ENCODE measurements around the gene EMD. TPM values are rescaled to one million over a fixed set of nuclear protein-coding genes. Genes with fewer than 3 reads are reported as not detected.

EMD gene
- total RNA-seq = 32.7 and 38.5 TPM in 2 replicates

GRCh38 chrX:154378799-154379568, at the start of gene EMD:
EMD (plus strand) TSS chrX:154379295; CDS start chrX:154379485, 190 bp downstream.

DNA sequence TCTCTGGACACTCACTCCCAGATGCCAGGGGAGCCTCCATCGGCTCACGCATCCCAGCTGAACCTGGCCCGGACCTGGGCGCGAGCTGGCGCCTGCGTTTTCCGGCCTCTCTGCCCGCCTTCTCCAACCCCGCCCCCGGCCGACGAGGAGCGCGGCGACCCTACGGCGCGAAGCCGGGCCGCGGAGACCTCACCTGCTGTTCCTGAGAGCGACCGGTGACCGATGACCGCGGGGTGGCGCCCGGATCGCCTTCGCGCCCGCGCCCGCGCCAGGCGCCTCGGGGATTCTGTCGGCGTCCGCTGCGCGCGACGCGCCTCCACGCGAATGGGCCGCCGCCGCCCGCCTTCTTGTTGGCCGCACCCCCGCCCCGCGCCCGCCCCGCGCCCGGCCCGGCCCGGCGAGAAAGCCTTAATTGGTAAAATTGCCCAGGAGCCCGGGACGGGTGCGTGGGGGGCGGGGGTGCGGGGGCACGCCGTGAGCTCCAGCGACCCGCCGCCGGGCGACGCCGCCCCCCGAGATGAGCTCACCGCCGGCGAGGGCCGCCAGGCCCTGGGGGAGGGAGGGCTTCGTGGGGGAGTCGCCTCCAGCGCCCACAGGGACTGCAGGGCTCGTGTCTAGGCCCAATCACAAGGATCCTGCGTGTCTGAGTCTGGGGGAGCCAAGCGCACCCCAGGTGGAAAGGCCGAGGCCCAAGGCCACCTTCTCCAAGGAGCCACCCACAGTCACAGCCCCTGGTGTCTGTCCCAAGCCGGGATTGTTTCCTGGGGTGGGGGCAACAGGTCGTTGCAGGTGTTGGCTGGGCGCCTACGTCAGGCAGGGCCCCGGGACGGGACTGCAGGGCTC, 4.6 kb upstream of the EMD start, which contains the start of gene FLNA:
TSS of gene FLNA (minus strand) at position 322 of the 843 bp plus-strand sequence. CDS start 3,389 bp downstream, outside the sequence.

GRCh38 chrX:154397888-154398667, 19.0 kb downstream of the EMD start, which contains the start of gene RPL10:
RPL10 (plus strand) TSS chrX:154398377; CDS start chrX:154398520, 143 bp downstream.

DNA sequence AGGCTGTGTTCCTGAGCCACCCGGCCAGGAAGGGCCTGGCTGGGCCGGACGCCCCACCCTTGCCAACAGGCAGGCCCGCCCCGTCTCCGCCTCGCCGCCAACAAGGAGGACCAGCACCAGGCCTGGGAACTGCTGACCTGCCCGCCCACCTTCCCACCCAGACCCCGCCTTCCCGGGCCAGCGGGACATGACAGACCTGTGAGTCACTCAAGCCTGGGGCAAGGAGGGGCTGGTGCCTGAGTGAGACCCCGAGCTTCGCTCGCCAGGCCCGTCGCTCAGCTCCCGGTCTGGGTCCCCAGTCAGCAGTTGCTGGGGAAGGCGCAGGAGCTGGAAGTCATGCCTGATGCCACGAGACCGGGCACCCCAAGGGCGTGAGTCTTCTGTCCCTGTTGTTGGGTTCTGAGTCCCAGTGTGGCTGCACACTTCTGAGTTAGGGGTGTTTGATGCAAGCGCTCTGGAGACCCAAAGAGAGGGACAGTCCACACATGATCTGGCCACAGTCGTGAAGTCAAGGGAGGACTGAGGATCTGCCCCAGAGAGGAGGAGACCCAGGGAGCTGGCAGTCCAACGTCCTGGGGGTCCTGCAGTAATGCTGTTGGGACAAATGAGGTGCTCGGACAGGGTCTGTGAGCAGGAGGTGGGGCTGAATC, 30.3 kb downstream of the EMD start, which contains the start of gene DNASE1L1:
TSS of gene DNASE1L1 (minus strand) at position 33 of the 650 bp plus-strand sequence. CDS start 3,686 bp downstream, outside the sequence.

GRCh38 chrX:154428176-154429171, 49.4 kb downstream of the EMD start, which contains the start of gene ATP6AP1:
ATP6AP1 (plus strand) TSS chrX:154428677; CDS start chrX:154428693, 16 bp downstream.

Small RNA genes lying within 50 kb of the gene (small RNA-seq; reads per million reads assigned to genes)
- not detected for gene SNORA70

Other genes starting within 250 kb of the EMD start
- gene OPN1LW, start 235.1 kb upstream of the EMD start, total RNA-seq = not detected in 2 replicates
- not detected in 2 replicates for gene OPN1MW, start 196.7 kb upstream of the EMD start, total RNA-seq
- not detected in 2 replicates for gene OPN1MW2, start 159.5 kb upstream of the EMD start, total RNA-seq
- not detected in 2 replicates for gene OPN1MW3, start 121.7 kb upstream of the EMD start, total RNA-seq
- gene TEX28, start 84.2 kb upstream of the EMD start, total RNA-seq = not detected in 2 replicates
- gene TKTL1, start 83.5 kb upstream of the EMD start, total RNA-seq = not detected in 2 replicates
- 1,220 and 1,461 TPM in 2 replicates for gene FLNA, start 4.7 kb upstream of the EMD start, total RNA-seq
- gene RPL10, start 19.1 kb downstream of the EMD start, total RNA-seq = 1,085 and 1,649 TPM in 2 replicates
- gene DNASE1L1, start 30.0 kb downstream of the EMD start, total RNA-seq = 18.0 and 28.2 TPM in 2 replicates
- gene TAFAZZIN, start 32.2 kb downstream of the EMD start, total RNA-seq = 18.4 and 20.9 TPM in 2 replicates
- 35.6 and 39.3 TPM in 2 replicates for gene ATP6AP1, start 49.4 kb downstream of the EMD start, total RNA-seq
- 63.2 and 69.0 TPM in 2 replicates for gene GDI1, start 57.9 kb downstream of the EMD start, total RNA-seq
- 34.9 and 35.2 TPM in 2 replicates for gene FAM50A, start 64.8 kb downstream of the EMD start, total RNA-seq
- gene PLXNA3, start 79.0 kb downstream of the EMD start, total RNA-seq = 13.2 and 16.2 TPM in 2 replicates
- 9.0 and 9.2 TPM in 2 replicates for gene LAGE3, start 100.0 kb downstream of the EMD start, total RNA-seq
- 37.5 and 37.7 TPM in 2 replicates for gene UBL4A, start 107.3 kb downstream of the EMD start, total RNA-seq
- 28.0 and 28.7 TPM in 2 replicates for gene SLC10A3, start 111.3 kb downstream of the EMD start, total RNA-seq
- 23.3 and 25.0 TPM in 2 replicates for gene FAM3A, start 136.9 kb downstream of the EMD start, total RNA-seq
- 145 and 151 TPM in 2 replicates for gene G6PD, start 167.6 kb downstream of the EMD start, total RNA-seq
- gene IKBKG, start 168.3 kb downstream of the EMD start, total RNA-seq = 17.2 and 19.8 TPM in 2 replicates
- not detected in 2 replicates for gene CTAG1A, start 205.8 kb downstream of the EMD start, total RNA-seq
- gene CTAG1B, start 240.0 kb downstream of the EMD start, total RNA-seq = not detected in 2 replicates

All from subcutaneous preadipocyte (primary cell).